ENCODE data around the gene NUDT22.
"Not testable (repeated sequence)": the region's sequence is repeated elsewhere in the genome, so short reads cannot be mapped to it uniquely, and the experiment has no call there.

NUDT22 gene

DNA sequence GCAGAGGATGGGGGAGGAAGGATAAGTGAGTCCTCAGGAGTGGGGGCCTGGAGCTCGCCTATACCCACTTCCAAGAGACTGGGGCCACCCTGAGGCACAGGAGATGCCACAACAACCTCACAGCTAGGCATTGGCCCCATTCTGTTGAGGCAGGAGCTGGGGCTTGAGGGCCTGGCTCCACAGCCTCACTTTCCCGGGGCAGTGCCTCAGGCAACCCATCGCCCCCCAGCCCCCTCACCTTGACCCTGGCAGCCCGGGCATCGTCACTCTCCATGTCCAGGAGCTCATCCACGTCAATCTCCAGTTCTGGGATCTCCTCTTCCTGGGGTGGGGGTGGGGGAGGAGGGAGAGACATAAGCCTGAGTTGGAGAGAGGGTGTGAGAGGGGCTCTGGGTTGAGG, 18.9 kb downstream of the NUDT22 start:
- FAIRE-seq (no peak), DNase-seq (ENCODE audit: insufficient read length, low spot score) (no peak)
- TF ChIP-seq, protein P1, sequence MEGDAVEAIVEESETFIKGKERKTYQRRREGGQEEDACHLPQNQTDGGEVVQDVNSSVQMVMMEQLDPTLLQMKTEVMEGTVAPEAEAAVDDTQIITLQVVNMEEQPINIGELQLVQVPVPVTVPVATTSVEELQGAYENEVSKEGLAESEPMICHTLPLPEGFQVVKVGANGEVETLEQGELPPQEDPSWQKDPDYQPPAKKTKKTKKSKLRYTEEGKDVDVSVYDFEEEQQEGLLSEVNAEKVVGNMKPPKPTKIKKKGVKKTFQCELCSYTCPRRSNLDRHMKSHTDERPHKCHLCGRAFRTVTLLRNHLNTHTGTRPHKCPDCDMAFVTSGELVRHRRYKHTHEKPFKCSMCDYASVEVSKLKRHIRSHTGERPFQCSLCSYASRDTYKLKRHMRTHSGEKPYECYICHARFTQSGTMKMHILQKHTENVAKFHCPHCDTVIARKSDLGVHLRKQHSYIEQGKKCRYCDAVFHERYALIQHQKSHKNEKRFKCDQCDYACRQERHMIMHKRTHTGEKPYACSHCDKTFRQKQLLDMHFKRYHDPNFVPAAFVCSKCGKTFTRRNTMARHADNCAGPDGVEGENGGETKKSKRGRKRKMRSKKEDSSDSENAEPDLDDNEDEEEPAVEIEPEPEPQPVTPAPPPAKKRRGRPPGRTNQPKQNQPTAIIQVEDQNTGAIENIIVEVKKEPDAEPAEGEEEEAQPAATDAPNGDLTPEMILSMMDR (IDR thresholded peaks at IDR 0.05; ENCODE audit: insufficient read depth, missing control alignments), result no peak

DNA sequence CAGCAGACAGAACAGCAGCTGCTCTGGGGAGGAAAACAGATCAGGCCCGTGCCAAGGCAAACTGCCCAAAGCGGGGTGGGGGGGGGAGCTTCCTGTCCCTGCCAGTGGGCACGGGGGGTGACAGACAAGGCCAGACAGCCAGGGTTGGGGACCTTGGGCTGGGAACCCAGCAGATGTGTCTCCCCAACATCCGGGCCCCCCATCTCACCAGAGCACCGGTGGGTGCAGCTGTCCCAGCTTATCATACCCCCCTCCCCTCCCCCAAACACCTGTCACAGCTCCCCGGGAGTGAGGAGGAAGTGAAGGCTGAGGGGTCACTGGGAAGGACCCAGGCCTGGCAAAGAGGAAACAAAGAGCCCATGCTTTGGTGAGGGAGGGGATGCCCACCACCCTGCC, 19.3 kb downstream of the NUDT22 start:
- TF ChIP-seq, protein P1 (IDR thresholded peaks at IDR 0.05; ENCODE audit: insufficient read depth, missing control alignments), result no peak
- no peak for FAIRE-seq
- DNase-seq (ENCODE audit: insufficient read length, low spot score), result no peak

DNA sequence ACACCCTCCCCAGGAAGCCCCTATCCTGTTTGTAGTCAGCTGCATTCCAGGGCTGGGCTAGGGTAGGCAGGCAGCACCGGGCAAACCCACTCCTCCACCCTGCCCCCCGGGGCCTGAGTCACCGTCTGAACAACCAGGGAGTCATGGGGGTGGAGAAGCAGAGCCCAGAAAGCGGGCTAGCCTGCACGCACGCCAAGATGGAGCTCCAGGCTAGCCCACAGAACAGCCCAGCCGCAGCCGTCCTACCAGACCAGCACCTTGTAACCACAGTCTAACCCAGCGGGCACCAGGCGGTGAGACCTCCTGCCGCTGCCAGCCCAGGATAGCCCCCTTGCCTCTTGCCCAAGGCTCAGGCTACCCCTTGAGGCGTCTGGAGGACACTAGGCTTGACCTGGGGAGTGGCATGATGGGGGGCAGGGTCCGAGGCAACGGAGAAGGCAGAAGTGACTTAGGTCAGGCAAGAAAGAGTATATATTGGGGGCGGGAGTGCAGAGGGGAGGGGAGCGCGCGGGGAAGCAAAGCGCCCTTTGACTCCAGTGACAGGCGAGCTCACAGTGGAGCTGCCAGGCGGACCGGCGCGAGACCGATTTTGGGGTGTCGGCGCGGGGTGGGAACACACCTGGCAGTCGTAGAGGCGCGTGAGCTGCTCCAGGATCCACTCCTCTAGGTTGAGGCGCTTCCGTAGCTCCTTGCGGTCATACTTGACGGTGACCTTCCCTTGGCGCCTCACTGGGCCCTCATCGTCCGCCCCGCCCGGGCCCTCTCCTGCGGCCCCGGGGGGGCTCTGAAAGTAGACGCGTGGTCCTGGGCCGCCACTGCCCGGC, 19.9 kb downstream of the NUDT22 start:
- FAIRE-seq (no peak), DNase-seq (ENCODE audit: insufficient read length, low spot score) (no peak)
- TF ChIP-seq, protein P1 (IDR thresholded peaks at IDR 0.05; ENCODE audit: insufficient read depth, missing control alignments), result no peak

DNA sequence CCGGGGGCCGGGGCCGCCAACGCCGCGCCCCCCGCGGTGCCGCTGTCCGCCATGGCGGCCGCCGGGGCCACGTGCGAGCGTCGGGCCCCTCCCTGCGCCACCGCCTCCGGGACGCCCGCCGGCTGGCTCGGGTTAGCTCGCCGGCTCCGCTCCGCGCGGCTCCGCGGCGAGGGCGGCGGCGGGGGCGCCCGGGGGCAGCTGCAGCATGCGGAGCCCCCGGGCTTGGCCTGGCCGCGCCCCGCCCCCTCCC, 20.5 kb downstream of the NUDT22 start:
- DNase-seq (ENCODE audit: insufficient read length, low spot score); FAIRE-seq: not testable (repeated sequence)

DNA sequence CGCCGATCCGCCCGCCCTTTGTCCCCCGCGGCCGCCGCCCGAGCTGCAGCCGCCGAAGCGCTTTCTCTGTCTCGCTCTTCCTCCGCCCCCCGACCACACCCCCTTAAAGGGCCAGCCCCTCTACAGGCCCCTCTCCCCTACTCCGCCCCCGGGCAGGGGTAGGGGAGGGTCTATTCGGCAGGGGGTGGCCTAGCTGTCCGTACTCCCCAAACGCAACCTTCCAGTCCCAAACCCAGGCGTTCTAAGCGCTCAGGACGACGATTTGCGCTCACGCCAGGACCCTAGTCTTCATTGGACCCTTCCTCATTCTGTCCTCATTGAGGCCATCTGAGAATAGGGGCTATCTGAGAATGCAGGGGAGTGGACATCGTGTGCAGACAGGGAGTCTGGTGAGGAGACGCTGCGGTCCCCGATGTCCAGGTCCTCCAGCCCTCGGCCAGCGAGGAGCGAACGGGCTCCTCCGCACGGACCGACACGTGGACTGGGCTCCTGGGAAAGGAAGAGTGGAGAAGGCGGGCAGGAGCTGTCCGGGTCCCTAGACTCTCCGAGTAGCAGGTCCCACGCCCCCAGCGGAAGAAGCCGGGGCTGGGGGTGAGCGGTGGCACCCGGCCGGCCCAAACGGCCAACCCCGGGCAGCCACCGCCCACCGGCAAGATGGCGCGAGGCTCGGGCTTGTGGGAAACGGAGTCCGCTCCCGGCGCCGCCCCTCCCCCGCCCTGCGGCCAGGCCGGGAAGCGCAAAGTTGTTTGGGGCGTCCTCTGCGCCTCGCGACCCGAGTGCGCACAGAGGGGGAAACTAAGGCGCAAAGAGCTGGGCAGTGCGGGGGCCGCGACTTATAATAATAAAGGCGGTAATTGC, 21.0 kb downstream of the NUDT22 start, which contains the start of gene PPP1R14B:
Gene PPP1R14B (minus strand): TSS at position 73 of the 858 bp plus-strand sequence. CDS start 270 bp downstream, outside the sequence.
- TF ChIP-seq, protein P1 (IDR thresholded peaks at IDR 0.05; ENCODE audit: insufficient read depth, missing control alignments), result no peak
- no peak for FAIRE-seq
- peak; percentile 89 for DNase-seq (ENCODE audit: insufficient read length, low spot score)

DNA sequence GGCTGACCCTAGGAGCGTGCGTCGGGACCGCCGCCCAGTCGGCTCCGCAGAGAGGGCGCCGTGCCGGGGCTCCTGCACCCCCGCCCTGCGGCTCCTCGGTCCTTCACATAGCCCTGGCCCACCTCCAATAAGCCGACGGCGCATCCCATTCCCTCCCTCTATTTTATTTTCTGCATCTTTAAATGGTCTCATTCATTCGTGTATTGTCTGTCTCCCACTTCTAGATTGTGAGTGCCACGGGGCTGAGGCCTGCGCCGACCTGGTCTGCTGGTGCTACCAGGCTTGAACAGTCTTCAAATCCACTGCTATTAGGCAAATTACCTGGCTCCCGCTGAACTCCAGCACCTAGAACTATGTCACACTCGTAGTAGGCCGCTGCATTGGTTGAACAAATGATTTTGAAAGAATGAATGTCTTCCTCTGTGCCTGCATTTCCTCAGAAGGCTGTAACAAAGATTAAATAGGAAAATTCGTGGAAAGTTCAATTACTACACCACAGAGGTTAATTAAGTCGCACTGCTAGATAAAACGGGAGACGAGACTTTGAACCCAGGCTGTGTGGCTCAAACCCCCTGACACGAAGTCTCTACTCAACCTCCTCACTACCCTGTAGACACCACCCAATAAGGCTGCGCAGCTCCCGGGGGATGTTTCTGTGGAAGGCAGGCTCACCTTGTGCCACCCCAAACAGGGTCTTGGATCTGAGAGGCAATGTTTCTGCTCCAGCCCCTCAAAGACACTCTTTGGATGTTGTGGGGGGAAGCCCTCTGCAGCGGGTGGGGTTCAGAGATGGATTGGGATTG, 21.9 kb downstream of the NUDT22 start:
- DNase-seq (ENCODE audit: insufficient read length, low spot score) (no peak), FAIRE-seq (no peak)
- TF ChIP-seq, protein P1 (IDR thresholded peaks at IDR 0.05; ENCODE audit: insufficient read depth, missing control alignments), result no peak

DNA sequence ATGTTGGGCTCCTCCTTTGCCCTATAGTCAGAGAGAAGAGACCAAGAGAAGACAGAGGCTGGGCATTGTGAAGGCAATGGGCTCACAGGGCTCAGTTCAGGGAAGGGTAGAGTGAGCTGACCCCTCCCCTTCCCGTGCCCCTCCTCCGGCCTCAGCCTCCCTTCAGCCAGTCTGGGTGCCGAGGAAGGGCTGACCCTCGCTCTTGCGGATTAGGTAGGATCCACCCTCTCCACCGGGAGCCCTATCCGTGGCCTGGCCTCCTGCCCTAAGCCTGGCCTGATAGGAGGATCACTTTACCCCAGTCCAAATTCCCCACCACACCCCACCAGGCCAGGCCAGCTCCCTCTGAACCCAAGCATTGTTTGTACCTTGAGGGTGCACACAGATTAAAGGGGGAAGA, 22.5 kb downstream of the NUDT22 start:
- FAIRE-seq (no peak), DNase-seq (ENCODE audit: insufficient read length, low spot score) (no peak)
- TF ChIP-seq, protein P1 (IDR thresholded peaks at IDR 0.05; ENCODE audit: insufficient read depth, missing control alignments), result no peak

Measured in D721Med (cell line).